Progenitor cell of endocrine pancreas (in vitro differentiated cells): ENCODE data around the gene DPP3. TPM values are rescaled to one million over a fixed set of nuclear protein-coding genes. Genes with fewer than 3 reads are reported as not detected.

Experiments used
- DNase-seq: peaks from one replicate; pipeline ENCODE4 v3.0.0; 2021; ENCODE audit warnings: low spot score; ENCODE audit not compliant: unreplicated experiment
- H3K27ac Mint-ChIP-seq: 2 replicates; pipeline ENCODE4 v1.8.0; 2021; ENCODE audit warnings: mild to moderate bottlenecking, moderate library complexity, mixed read lengths
- H3K27me3 Mint-ChIP-seq: 2 replicates; pipeline ENCODE4 v1.8.0; 2021; ENCODE audit warnings: mixed read lengths
- H3K36me3 Mint-ChIP-seq: 2 replicates; pipeline ENCODE4 v1.8.0; 2022; ENCODE audit warnings: mixed read lengths; ENCODE audit not compliant: insufficient read depth
- H3K4me1 Mint-ChIP-seq: 2 replicates; pipeline ENCODE4 v1.8.0; 2021; ENCODE audit warnings: low read depth, mixed read lengths
- H3K4me3 Mint-ChIP-seq: 2 replicates; pipeline ENCODE4 v1.8.0; 2021; ENCODE audit warnings: low read depth, mild to moderate bottlenecking, moderate library complexity, mixed read lengths
- H3K9me3 Mint-ChIP-seq: 2 replicates; pipeline ENCODE4 v1.8.0; 2021; ENCODE audit warnings: low read depth, mixed read lengths
- total RNA-seq: library from RNA; stranded (reverse); gene quantifications from 2 replicates; pipeline ENCODE4 v1.2.1, GENCODE V29; 2021
- TF ChIP-seq, protein P1 (sequence below): fragments of 200-600 bp; sonication (generic); IDR thresholded peaks from one replicate; pipeline ENCODE4 v1.5.0; 2021; ENCODE audit warnings: antibody characterized with exemption, mild to moderate bottlenecking; ENCODE audit not compliant: unreplicated experiment

DPP3 gene
- total RNA-seq, 1 donor from 2014 or later = 78.7 TPM

- TF ChIP-seq, protein P1, sequence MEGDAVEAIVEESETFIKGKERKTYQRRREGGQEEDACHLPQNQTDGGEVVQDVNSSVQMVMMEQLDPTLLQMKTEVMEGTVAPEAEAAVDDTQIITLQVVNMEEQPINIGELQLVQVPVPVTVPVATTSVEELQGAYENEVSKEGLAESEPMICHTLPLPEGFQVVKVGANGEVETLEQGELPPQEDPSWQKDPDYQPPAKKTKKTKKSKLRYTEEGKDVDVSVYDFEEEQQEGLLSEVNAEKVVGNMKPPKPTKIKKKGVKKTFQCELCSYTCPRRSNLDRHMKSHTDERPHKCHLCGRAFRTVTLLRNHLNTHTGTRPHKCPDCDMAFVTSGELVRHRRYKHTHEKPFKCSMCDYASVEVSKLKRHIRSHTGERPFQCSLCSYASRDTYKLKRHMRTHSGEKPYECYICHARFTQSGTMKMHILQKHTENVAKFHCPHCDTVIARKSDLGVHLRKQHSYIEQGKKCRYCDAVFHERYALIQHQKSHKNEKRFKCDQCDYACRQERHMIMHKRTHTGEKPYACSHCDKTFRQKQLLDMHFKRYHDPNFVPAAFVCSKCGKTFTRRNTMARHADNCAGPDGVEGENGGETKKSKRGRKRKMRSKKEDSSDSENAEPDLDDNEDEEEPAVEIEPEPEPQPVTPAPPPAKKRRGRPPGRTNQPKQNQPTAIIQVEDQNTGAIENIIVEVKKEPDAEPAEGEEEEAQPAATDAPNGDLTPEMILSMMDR = no peak
- Mint-ChIP-seq H3K4me3 (no peak overlapping the region), H3K36me3 (no peaks in the 10 kb centered on the region), H3K27ac (no peak overlapping the region), H3K9me3 (no peaks in the 10 kb centered on the region), H3K27me3 (peaks cover 7% of the 10 kb centered on the region), H3K4me1 (no peaks in the 10 kb centered on the region)
- no peak for DNase-seq
Measured at GRCh38 chr11:66554602-66555001, 74.4 kb downstream of the DPP3 start.

GRCh38 chr11:66555416-66555815, 75.2 kb downstream of the DPP3 start:
- no peaks in the 10 kb centered on the region for H3K4me1 Mint-ChIP-seq
- TF ChIP-seq, protein P1 = no peak
- H3K27me3 Mint-ChIP-seq = peaks cover 4% of the 10 kb centered on the region
- H3K9me3 Mint-ChIP-seq = no peaks in the 10 kb centered on the region
- H3K27ac Mint-ChIP-seq = no peak overlapping the region
- no peaks in the 10 kb centered on the region for H3K36me3 Mint-ChIP-seq
- no peak overlapping the region for H3K4me3 Mint-ChIP-seq
- no peak for DNase-seq

- Mint-ChIP-seq H3K36me3 (no peaks in the 10 kb centered on the region), H3K9me3 (no peaks in the 10 kb centered on the region), H3K4me3 (no peak overlapping the region), H3K27ac (no peak overlapping the region), H3K27me3 (peaks cover 3% of the 10 kb centered on the region), H3K4me1 (no peaks in the 10 kb centered on the region)
- no peak for DNase-seq
- TF ChIP-seq, protein P1 = no peak
Measured at GRCh38 chr11:66556086-66556485, 75.9 kb downstream of the DPP3 start.

DNA sequence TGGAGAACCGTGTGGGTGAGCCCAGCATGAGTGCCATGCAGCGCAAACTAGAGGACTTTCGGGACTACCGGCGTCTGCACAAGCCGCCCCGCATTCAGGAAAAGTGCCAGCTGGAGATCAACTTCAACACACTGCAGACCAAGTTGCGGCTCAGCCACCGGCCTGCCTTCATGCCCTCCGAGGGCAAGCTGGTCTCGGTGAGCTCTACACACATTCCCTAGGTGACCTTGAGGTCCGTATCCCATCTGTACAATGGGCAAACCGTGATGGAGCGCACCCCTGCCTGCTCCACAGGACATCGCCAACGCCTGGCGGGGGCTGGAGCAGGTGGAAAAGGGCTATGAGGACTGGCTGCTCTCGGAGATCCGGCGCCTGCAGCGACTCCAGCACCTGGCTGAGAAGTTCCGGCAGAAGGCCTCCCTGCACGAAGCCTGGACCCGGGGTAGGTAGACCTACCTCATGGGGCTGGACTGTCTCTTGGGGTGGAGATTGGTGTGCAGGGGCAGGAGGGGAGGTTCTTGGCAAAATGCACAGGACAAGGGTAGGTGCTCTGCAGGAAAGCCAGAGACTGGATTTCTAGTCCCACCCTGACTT, 77.6 kb downstream of the DPP3 start:
- Mint-ChIP-seq H3K4me3 (no peak overlapping the region), H3K36me3 (no peaks in the 10 kb centered on the region), H3K27me3 (peaks cover 3% of the 10 kb centered on the region), H3K4me1 (no peaks in the 10 kb centered on the region), H3K27ac (no peak overlapping the region), H3K9me3 (no peaks in the 10 kb centered on the region)
- TF ChIP-seq, protein P1 = no peak
- no peak for DNase-seq

Other genes starting within 250 kb of the DPP3 start
- 69.8 and 70.9 TPM in 2 replicates for gene KLC2, start 222.7 kb upstream of the DPP3 start, total RNA-seq
- 100 and 102 TPM in 2 replicates for gene RAB1B, start 211.8 kb upstream of the DPP3 start, total RNA-seq
- gene CNIH2, start 202.3 kb upstream of the DPP3 start, total RNA-seq = 21.3 and 21.7 TPM in 2 replicates
- 61.7 and 64.6 TPM in 2 replicates for gene YIF1A, start 191.3 kb upstream of the DPP3 start, total RNA-seq
- 0.33 and 0.57 TPM in 2 replicates for gene TMEM151A, start 188.5 kb upstream of the DPP3 start, total RNA-seq
- 0.22 and 0.67 TPM in 2 replicates for gene CD248, start 163.4 kb upstream of the DPP3 start, total RNA-seq
- 1.5 and 2.3 TPM in 2 replicates for gene RIN1, start 144.0 kb upstream of the DPP3 start, total RNA-seq
- gene BRMS1, start 135.3 kb upstream of the DPP3 start, total RNA-seq = 38.1 and 38.3 TPM in 2 replicates
- 25.9 and 28.7 TPM in 2 replicates for gene B4GAT1, start 132.8 kb upstream of the DPP3 start, total RNA-seq
- 35.6 and 38.2 TPM in 2 replicates for gene SLC29A2, start 108.7 kb upstream of the DPP3 start, total RNA-seq
- gene NPAS4, start 59.4 kb upstream of the DPP3 start, total RNA-seq = not detected in 2 replicates
- 54.3 and 59.1 TPM in 2 replicates for gene MRPL11, start 41.6 kb upstream of the DPP3 start, total RNA-seq
- gene PELI3, start 13.5 kb upstream of the DPP3 start, total RNA-seq = 16.9 and 17.8 TPM in 2 replicates
- 75.4 and 80.3 TPM in 2 replicates for gene BBS1, start 30.2 kb downstream of the DPP3 start, total RNA-seq
- gene ZDHHC24, start 65.6 kb downstream of the DPP3 start, total RNA-seq = 9.7 and 10.5 TPM in 2 replicates
- gene ACTN3, start 66.5 kb downstream of the DPP3 start, total RNA-seq = 0.43 and 0.44 TPM in 2 replicates
- 3.6 and 4.1 TPM in 2 replicates for gene CTSF, start 88.2 kb downstream of the DPP3 start, total RNA-seq
- gene CCDC87, start 112.6 kb downstream of the DPP3 start, total RNA-seq = 0.89 and 1.1 TPM in 2 replicates
- 48.9 and 49.7 TPM in 2 replicates for gene CCS, start 112.8 kb downstream of the DPP3 start, total RNA-seq
- 119 and 124 TPM in 2 replicates for gene RBM14, start 136.2 kb downstream of the DPP3 start, total RNA-seq
- 239 and 258 TPM in 2 replicates for gene RBM4, start 158.3 kb downstream of the DPP3 start, total RNA-seq
- 71.0 and 71.7 TPM in 2 replicates for gene RBM4B, start 197.5 kb downstream of the DPP3 start, total RNA-seq
- 54.0 and 55.0 TPM in 2 replicates for gene SPTBN2, start 248.8 kb downstream of the DPP3 start, total RNA-seq